ENCODE results near the gene LHFPL2. TPM values are rescaled to one million over a fixed set of nuclear protein-coding genes. Genes with fewer than 3 reads are reported as not detected.

Gene LHFPL2
- polyA plus RNA-seq, 1 donor from 2014 or later: 9.1 TPM

DNA sequence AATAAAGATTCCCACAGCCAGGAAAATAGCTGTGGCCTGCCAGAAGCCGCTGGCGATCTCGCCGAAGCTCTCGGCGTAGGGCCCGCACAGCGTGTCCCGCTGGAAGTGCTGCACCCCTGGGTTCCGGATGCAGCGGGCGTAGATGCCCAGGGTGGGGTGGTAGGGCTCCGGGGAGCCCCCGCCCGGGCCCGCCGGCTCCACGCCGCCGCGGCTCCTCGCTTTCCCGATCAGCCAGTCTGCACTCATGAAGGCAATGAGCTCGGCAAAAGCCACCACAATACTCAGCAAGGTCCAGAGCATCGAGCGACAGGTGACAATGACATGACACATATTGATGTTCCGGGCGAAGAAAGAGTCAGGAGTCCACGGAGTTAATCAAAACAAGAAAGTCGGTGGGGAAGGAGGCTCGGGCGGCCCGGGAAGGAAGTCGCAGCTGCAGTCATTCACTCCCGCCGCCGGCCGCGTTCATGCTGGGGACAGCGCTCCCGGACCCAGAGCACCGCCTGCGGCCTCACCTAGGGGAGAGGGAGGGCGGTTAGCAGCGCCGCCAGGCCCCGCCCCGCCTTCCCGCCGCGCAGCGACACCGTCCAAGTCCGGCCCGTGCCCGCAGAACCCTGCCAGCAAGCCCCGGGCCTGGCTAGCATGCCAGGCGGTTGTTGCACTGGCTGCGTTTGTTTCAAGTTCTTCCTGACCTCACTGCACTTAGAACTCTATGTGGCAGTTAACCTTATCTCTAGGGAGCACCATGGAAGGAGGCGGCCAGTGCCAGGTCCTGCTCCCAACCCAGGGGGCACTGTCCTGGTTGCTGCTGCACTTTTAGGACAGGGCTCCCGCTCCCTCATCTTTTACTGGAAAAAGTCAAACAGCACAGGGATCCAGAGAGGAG is 138.4 kb downstream of the LHFPL2 start:
- Mint-ChIP-seq H3K4me1 (peaks cover 12 to 14% (median 14%) of the 10 kb centered on the region in 3 donors), H3K27ac (peak overlapping the region in 1 of 3 donors; percentile 40), H3K4me3 (peak overlapping the region; percentile 84 to 96 (median 89)), H3K27me3 (peaks cover 8% of the 10 kb centered on the region), H3K36me3 (no peaks in the 10 kb centered on the region), H3K9me3 (peaks cover 0 to 5% (median 0%) of the 10 kb centered on the region in 3 donors)

DNA sequence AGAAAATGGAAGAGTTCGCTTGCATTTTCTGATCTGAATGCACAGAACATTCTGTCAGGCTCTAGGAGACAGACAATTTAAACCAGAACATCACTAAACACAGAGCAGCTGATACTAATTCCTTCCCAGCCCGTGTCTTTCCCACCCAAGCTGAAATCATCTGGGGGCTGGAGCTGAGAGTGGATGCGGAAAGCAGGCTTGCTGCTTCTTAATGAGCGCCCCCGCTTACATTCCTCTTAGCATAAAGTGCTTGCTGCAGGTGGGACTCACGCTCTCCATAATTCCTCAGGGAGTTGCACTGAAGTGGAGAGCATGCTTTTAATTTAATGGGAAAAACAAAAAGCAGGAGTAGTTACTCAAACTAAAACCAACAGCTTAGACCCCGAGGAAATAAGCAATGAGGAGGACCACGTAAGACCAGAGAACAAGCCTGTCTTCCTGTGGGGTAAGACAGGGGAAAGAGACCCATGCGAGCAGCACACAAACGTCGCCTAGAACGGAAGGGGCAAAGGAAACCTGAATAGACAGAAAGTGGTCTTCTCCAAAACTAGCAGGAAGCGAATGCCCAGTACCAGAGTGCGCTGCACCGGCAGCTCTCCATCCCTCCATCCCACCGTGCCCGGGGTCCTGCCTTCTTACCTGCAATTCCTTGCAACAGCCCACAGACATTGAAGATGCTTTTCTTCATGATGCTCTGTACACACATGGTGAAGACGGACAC is 139.3 kb downstream of the LHFPL2 start:
- Mint-ChIP-seq H3K9me3 (peaks cover 0 to 5% (median 0%) of the 10 kb centered on the region in 3 donors), H3K4me3 (peak overlapping the region; percentile 84 to 96 (median 89)), H3K36me3 (no peaks in the 10 kb centered on the region), H3K27ac (peak overlapping the region in 1 of 3 donors; percentile 1), H3K4me1 (peaks cover 10 to 14% (median 14%) of the 10 kb centered on the region in 3 donors), H3K27me3 (peaks cover 8% of the 10 kb centered on the region)

GRCh38 chr5:78508186-78508765 is 140.3 kb downstream of the LHFPL2 start:
- Mint-ChIP-seq H3K27ac (no peak overlapping the region), H3K9me3 (peaks cover 0 to under 1% (median 0%) of the 10 kb centered on the region in 3 donors), H3K36me3 (no peaks in the 10 kb centered on the region), H3K4me1 (peaks cover 10 to 14% (median 14%) of the 10 kb centered on the region in 3 donors), H3K4me3 (peak overlapping the region in 2 of 4 donors; percentile 15 to 84), H3K27me3 (peaks cover 8% of the 10 kb centered on the region)

DNA sequence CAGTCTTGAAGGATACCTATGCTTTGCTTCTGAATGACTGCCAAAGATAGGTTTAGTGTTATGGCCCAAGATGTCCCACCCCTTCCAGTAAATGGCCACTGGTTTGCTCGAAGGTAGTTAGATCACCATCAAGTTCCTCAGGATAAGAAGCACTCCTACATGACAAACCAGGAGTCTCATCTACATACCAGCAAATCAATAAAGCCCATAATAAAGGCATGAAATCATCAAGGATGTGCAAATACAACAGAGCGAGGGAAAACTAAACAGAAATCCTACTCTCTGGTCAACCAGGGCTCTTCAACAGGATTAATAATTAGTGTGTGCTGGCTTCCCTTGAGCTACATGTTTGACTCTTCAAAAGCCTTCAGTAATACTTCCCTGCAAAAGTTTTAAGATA is 141.0 kb downstream of the LHFPL2 start:
- Mint-ChIP-seq H3K36me3 (no peaks in the 10 kb centered on the region), H3K4me3 (no peak overlapping the region), H3K27me3 (peaks cover 10% of the 10 kb centered on the region), H3K9me3 (no peaks in the 10 kb centered on the region), H3K4me1 (peaks cover 10 to 14% (median 14%) of the 10 kb centered on the region in 3 donors), H3K27ac (no peak overlapping the region)

DNA sequence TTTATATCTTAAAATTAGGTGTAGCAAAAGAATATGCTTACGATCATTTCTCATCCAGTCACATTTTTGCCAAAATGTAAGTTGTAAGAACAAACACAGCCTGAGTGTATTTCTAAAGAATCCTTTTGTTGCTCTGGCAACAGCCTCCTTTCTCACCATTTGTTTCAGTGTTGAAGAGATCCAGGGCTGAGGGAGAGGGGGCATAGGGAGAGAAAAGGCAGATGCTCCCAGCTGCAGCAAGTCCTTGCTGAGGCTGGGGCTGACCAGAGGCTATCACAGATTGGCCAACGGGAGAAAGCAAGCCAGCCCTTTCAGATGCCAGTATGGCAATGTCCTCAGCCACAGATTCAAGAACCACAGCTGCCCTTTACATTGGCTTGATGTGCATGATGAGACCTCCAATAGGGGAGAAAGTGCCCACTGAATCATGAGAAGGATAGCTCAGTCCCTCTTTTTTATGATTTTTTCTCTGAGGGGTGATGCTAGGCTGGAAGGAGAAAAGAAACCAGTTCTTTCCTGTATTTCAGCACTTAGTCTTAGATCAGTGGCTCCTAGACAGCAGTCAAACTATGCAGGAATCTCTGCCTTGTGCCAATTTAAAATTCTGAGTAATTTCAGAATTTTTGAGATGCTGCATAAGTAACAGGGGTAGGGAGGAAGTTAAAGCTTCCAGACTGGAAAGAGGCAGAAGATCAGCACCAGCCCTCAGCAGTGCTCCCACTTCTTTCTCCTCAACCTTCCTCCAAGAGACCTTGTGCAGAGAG is 142.1 kb downstream of the LHFPL2 start:
- Mint-ChIP-seq H3K27me3 (peaks cover 10% of the 10 kb centered on the region), H3K27ac (no peak overlapping the region), H3K36me3 (no peaks in the 10 kb centered on the region), H3K4me3 (no peak overlapping the region), H3K9me3 (no peaks in the 10 kb centered on the region), H3K4me1 (peaks cover 10 to 23% (median 18%) of the 10 kb centered on the region in 3 donors)

- H3K9me3 Mint-ChIP-seq: no peaks in the 10 kb centered on the region
- H3K4me1 Mint-ChIP-seq: peaks cover 9 to 22% (median 15%) of the 10 kb centered on the region in 3 donors
- H3K27me3 Mint-ChIP-seq: peaks cover 7% of the 10 kb centered on the region
- H3K27ac Mint-ChIP-seq: no peak overlapping the region
- H3K4me3 Mint-ChIP-seq: no peak overlapping the region
- no peaks in the 10 kb centered on the region for H3K36me3 Mint-ChIP-seq
Measured at GRCh38 chr5:78505860-78506259, 142.7 kb downstream of the LHFPL2 start.

DNA sequence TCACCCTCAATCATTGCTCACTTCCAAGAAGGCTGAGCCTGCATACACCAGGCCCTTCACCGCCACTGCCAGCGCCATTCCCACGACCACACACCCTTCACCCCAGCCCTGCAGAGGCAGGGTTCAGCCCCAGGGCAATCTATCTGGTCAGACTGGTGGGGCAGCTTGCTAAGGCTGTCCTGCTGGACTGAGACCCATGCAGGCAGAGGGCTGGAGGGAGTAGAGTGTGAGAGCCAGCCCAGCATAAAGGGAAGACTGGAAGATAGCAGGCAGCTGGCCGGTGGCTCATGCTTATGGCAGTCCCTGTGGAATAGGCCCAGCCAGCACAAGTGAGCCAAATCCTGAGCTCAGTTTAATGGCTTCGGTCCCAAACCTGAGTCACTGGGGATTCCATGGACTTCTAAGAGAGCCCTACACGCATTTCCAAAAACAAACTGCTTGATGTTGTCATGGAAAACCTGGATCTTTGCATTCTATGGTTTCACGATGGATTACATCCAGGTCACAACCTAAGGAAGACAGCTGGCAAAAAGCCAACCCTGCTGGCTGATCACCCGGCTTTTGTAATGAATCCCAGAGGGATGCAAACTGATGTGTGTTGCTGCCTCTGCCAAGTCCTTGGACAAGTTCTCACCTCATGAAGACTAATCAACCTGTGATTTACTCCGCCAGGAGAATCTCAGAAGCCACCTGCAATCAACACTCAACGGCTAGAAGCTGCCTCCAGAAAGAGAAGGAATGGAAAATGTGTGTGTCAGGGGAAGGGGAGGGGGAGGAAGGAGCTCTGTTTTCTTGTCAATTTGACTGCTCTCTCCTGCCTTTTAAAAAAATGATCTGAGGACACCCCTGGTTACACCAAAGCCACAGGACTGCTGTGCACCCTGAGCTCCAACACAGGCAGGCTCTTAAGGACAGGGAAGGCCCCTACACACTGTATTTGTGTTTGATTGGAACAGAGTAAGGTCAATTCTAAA is 143.6 kb downstream of the LHFPL2 start:
- Mint-ChIP-seq H3K27ac (no peak overlapping the region), H3K9me3 (no peaks in the 10 kb centered on the region), H3K27me3 (peaks cover 7% of the 10 kb centered on the region), H3K36me3 (no peaks in the 10 kb centered on the region), H3K4me1 (peaks cover 4 to 19% (median 9%) of the 10 kb centered on the region in 3 donors), H3K4me3 (no peak overlapping the region)

GRCh38 chr5:78503958-78504653 is 144.5 kb downstream of the LHFPL2 start:
- H3K4me1 Mint-ChIP-seq: peaks cover 0 to 20% (median 7%) of the 10 kb centered on the region in 3 donors
- peaks cover 1% of the 10 kb centered on the region for H3K27me3 Mint-ChIP-seq
- H3K9me3 Mint-ChIP-seq: no peaks in the 10 kb centered on the region
- H3K36me3 Mint-ChIP-seq: no peaks in the 10 kb centered on the region
- H3K27ac Mint-ChIP-seq: no peak overlapping the region
- no peak overlapping the region for H3K4me3 Mint-ChIP-seq

- no peaks in the 10 kb centered on the region for H3K9me3 Mint-ChIP-seq
- H3K4me1 Mint-ChIP-seq: peaks cover 6 to 35% (median 28%) of the 10 kb centered on the region in 3 donors
- peaks cover 1% of the 10 kb centered on the region for H3K27me3 Mint-ChIP-seq
- H3K36me3 Mint-ChIP-seq: peaks cover 2% of the 10 kb centered on the region
- H3K27ac Mint-ChIP-seq: peak overlapping the region in 1 of 3 donors; percentile 21
- H3K4me3 Mint-ChIP-seq: peak overlapping the region in 1 of 4 donors; percentile 49
Measured at GRCh38 chr5:78501411-78502352, 146.9 kb downstream of the LHFPL2 start.

GRCh38 chr5:78500871-78501270 is 147.7 kb downstream of the LHFPL2 start:
- H3K27ac Mint-ChIP-seq: peak overlapping the region in 1 of 3 donors; percentile 21
- peaks cover 6 to 36% (median 28%) of the 10 kb centered on the region in 3 donors for H3K4me1 Mint-ChIP-seq
- peaks cover 2% of the 10 kb centered on the region for H3K36me3 Mint-ChIP-seq
- H3K27me3 Mint-ChIP-seq: peaks cover 1% of the 10 kb centered on the region
- H3K4me3 Mint-ChIP-seq: no peak overlapping the region
- no peaks in the 10 kb centered on the region for H3K9me3 Mint-ChIP-seq

DNA sequence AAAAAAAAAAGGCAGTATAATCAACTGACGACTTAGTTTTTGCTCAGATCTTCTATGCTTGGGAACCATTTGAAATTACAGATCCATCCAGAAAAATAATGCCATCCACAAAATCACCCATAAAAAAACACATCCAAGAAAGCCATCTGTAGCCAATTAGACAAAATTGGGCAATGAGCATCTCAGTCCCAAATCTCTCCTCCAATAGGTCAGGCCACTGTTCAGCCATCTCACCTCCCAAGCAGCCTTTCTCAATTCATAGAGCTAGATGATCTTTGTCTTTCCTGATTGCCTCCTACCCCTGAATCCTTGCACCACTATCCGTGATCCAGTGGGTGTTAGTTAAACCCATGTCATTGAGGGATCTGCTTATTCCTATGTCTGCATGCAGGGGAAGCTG is 148.5 kb downstream of the LHFPL2 start:
- H3K27me3 Mint-ChIP-seq: peaks cover 1% of the 10 kb centered on the region

DNA sequence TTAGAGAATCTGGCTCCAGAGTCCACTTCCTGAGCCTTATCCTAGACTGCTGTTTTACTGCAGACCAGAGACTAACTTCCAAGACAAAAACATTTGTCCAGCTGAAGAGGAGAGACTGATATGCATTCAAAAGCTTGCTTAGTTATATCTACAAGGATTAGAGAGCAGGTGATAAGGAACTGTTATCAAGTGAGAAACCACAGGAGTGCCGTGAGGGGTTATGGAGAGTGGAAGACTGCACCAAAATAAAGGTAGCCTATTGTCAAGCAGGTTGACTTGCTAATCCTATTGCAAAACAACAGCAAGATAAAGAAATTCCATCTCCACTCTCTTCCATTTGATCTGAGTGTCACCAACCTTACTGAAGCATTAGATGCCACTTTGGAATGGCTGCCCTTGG is 149.1 kb downstream of the LHFPL2 start:
- H3K27ac Mint-ChIP-seq: no peak overlapping the region
- no peak overlapping the region for H3K4me3 Mint-ChIP-seq
- peaks cover 1% of the 10 kb centered on the region for H3K27me3 Mint-ChIP-seq
- H3K9me3 Mint-ChIP-seq: no peaks in the 10 kb centered on the region
- peaks cover 2% of the 10 kb centered on the region for H3K36me3 Mint-ChIP-seq
- H3K4me1 Mint-ChIP-seq: peaks cover 6 to 36% (median 30%) of the 10 kb centered on the region in 3 donors

More for the DNA sequence above, 148.5 kb downstream of the LHFPL2 start:
- H3K4me1 Mint-ChIP-seq: peaks cover 6 to 36% (median 30%) of the 10 kb centered on the region in 3 donors
- peaks cover 2% of the 10 kb centered on the region for H3K36me3 Mint-ChIP-seq
- H3K4me3 Mint-ChIP-seq: peak overlapping the region in 1 of 4 donors; percentile 4
- no peak overlapping the region for H3K27ac Mint-ChIP-seq
- no peaks in the 10 kb centered on the region for H3K9me3 Mint-ChIP-seq
